CD8-positive, alpha-beta memory T cell (primary cell): ENCODE results near the gene LBR. TPM values are rescaled to one million over a fixed set of nuclear protein-coding genes. Genes with fewer than 3 reads are reported as not detected.

Experiments used
- CTCF ChIA-PET: fragments of 350-600 bp; sonication (Branson Sonifier 250); formaldehyde crosslinking; loops from one replicate; lab custom pipeline; 2021; ENCODE audit warnings: antibody characterized with exemption; lab: Charles Lee
- POLR2A ChIA-PET: fragments of 350-600 bp; sonication (Branson Sonifier 250); formaldehyde crosslinking; loops from one replicate; lab custom pipeline; 2021; ENCODE audit warnings: antibody characterized with exemption; lab: Charles Lee
- DNase-seq, 5 donors: peaks; one replicate each; pipeline versions ENCODE4 v3.0.0 to v3.0.0-alpha.2; 2020 to 2022; ENCODE audit warnings: mixed read lengths in 1 of 5
- H3K27ac ChIP-seq: one replicate; pipeline ENCODE4 v1.7.0; 2013; ENCODE audit warnings: low read depth, mild to moderate bottlenecking, low read length, moderate library complexity
- H3K27me3 ChIP-seq: 2 replicates; pipeline ENCODE4 v1.7.0; 2013; ENCODE audit warnings: low read length, mild to moderate bottlenecking; ENCODE audit not compliant: insufficient read depth, poor library complexity, severe bottlenecking
- H3K36me3 ChIP-seq: 2 replicates; pipeline ENCODE4 v1.7.0; 2013; ENCODE audit warnings: mild to moderate bottlenecking, low read length, moderate library complexity; ENCODE audit not compliant: insufficient read depth
- H3K4me1 ChIP-seq: 2 replicates; pipeline ENCODE4 v1.7.0; 2013; ENCODE audit warnings: mild to moderate bottlenecking, low read length, moderate library complexity; ENCODE audit not compliant: insufficient read depth
- H3K4me3 ChIP-seq: 2 replicates; pipeline ENCODE4 v1.7.0; 2013; ENCODE audit warnings: mild to moderate bottlenecking, low read length
- H3K9me3 ChIP-seq: 2 replicates; pipeline ENCODE4 v1.7.0; 2013; ENCODE audit warnings: mild to moderate bottlenecking, low read length
- H3K27ac Mint-ChIP-seq, 8 donors: one replicate each; pipeline ENCODE4 v1.8.0; 2020 to 2021; ENCODE audit warnings: mixed read lengths in 8 of 8, mild to moderate bottlenecking in 6 of 8, inconsistent platforms in 3 of 8, moderate library complexity in 3 of 8
- H3K27me3 Mint-ChIP-seq, 2 donors: one replicate each; pipeline ENCODE4 v1.8.0; 2020 to 2021; ENCODE audit warnings: mixed read lengths in 2 of 2, mild to moderate bottlenecking in 1 of 2, moderate library complexity in 1 of 2
- H3K36me3 Mint-ChIP-seq, 3 donors: one replicate each; pipeline ENCODE4 v1.8.0; 2020 to 2021; ENCODE audit warnings: mixed read lengths in 3 of 3, inconsistent platforms in 1 of 3, mild to moderate bottlenecking in 1 of 3
- H3K4me1 Mint-ChIP-seq, 3 donors: one replicate each; pipeline ENCODE4 v1.8.0; 2020 to 2021; ENCODE audit warnings: mixed read lengths in 3 of 3, inconsistent platforms in 1 of 3, mild to moderate bottlenecking in 1 of 3
- H3K4me3 Mint-ChIP-seq, 7 donors: one replicate each; pipeline ENCODE4 v1.8.0; 2020 to 2021; ENCODE audit warnings: mixed read lengths in 7 of 7, mild to moderate bottlenecking in 6 of 7, moderate library complexity in 4 of 7, inconsistent platforms in 2 of 7
- H3K9me3 Mint-ChIP-seq, 5 donors: one replicate each; pipeline ENCODE4 v1.8.0; 2020 to 2022; ENCODE audit warnings: mixed read lengths in 5 of 5, mild to moderate bottlenecking in 3 of 5, moderate library complexity in 2 of 5, inconsistent platforms in 1 of 5
- polyA plus RNA-seq: library from polyadenylated mRNA; unstranded; fragments of 300-500 nt; fragmentation: Illumina TruSeq; gene quantifications from one replicate; pipeline ENCODE4 v1.2.3, GENCODE V29; 2021
- total RNA-seq, 2 experiments: library from RNA; stranded (reverse); gene quantifications; one replicate each; pipeline ENCODE4 v1.2.3, GENCODE V29; 2021

Gene LBR
- total and polyA plus RNA-seq, 3 experiments from 2014 or later = 110 to 132 (median 125) TPM

DNA sequence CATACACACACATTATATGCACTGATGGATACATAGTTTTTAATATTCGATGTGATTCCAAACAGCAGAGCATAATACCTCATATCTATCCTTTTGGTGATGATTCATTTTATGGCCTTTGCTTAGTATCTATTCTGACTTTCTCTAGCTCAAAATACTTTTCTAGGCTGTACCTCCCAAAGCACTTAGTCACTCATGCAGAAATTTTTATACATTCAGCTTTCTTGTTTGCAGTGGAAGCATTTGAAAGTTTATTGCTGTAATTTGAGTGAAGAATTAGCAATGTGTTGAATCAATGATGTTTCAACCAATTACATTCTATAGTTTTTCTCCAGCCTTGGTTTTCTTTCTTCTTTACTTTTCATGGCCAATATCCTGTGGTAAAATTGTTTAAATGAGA, 66.7 kb downstream of the LBR start:
- CTCF ChIA-PET = no interaction called here
- no peak overlapping the region for H3K4me3 Mint-ChIP-seq
- H3K36me3 ChIP-seq = no peaks in the 10 kb centered on the region

GRCh38 chr1:225360119-225360518, 67.7 kb downstream of the LBR start:
- Histone ChIP-seq H3K27me3 (no peaks in the 10 kb centered on the region), H3K4me3 (no peak overlapping the region), H3K36me3 (no peaks in the 10 kb centered on the region), H3K4me1 (no peaks in the 10 kb centered on the region), H3K27ac (no peak overlapping the region), H3K9me3 (no peaks in the 10 kb centered on the region)
- H3K9me3 Mint-ChIP-seq = no peaks in the 10 kb centered on the region
- peaks cover 0 to 2% (median 0%) of the 10 kb centered on the region in 3 donors for H3K4me1 Mint-ChIP-seq
- H3K27ac Mint-ChIP-seq = no peak overlapping the region
- no peak for DNase-seq
- ChIA-PET POLR2A (no interaction called here), CTCF (no interaction called here)
- H3K4me3 Mint-ChIP-seq = no peak overlapping the region
- no peaks in the 10 kb centered on the region for H3K36me3 Mint-ChIP-seq
- H3K27me3 Mint-ChIP-seq = peaks cover 12 to 44% of the 10 kb centered on the region in 2 donors

More for the DNA sequence above, 66.7 kb downstream of the LBR start:
- Mint-ChIP-seq H3K27me3 (peaks cover 12 to 43% of the 10 kb centered on the region in 2 donors), H3K27ac (no peak overlapping the region), H3K9me3 (no peaks in the 10 kb centered on the region), H3K4me1 (peaks cover 0 to 2% (median 0%) of the 10 kb centered on the region in 3 donors), H3K36me3 (no peaks in the 10 kb centered on the region)
- Histone ChIP-seq H3K27me3 (no peaks in the 10 kb centered on the region), H3K4me3 (no peak overlapping the region), H3K4me1 (no peaks in the 10 kb centered on the region), H3K27ac (no peak overlapping the region), H3K9me3 (no peaks in the 10 kb centered on the region)
- POLR2A ChIA-PET = no interaction called here
- no peak for DNase-seq

DNA sequence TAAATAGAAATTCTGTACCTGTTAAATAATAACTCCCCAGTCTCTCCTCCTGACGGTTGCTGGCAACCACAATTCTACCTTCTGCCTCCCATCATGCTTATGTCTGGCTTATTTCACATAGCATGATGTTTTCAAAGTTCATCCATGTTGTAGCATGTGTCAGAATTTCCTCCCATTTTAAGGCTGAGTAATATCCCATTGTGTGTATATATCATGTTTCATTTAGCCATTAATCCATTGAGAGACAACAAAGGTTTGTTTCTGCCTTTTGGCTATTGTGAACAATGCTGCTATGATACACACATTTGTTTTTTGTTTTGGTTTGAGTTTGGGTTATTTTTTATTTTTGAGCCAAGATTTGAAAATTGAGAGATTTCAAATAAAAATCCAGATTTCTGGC, 72.0 kb downstream of the LBR start:
- H3K4me1 ChIP-seq = no peaks in the 10 kb centered on the region
- no peaks in the 10 kb centered on the region for H3K36me3 ChIP-seq
- no peak overlapping the region for H3K4me3 ChIP-seq
- H3K27ac ChIP-seq = no peak overlapping the region
- H3K9me3 Mint-ChIP-seq = no peaks in the 10 kb centered on the region
- no peaks in the 10 kb centered on the region for H3K27me3 ChIP-seq
- H3K9me3 ChIP-seq = no peaks in the 10 kb centered on the region
- POLR2A ChIA-PET = no interaction called here
- H3K27me3 Mint-ChIP-seq = peaks cover 19 to 55% of the 10 kb centered on the region in 2 donors
- H3K36me3 Mint-ChIP-seq = no peaks in the 10 kb centered on the region
- H3K4me1 Mint-ChIP-seq = no peaks in the 10 kb centered on the region
- no peak overlapping the region for H3K27ac Mint-ChIP-seq
- H3K4me3 Mint-ChIP-seq = no peak overlapping the region
- CTCF ChIA-PET = no interaction called here
- DNase-seq = no peak

DNA sequence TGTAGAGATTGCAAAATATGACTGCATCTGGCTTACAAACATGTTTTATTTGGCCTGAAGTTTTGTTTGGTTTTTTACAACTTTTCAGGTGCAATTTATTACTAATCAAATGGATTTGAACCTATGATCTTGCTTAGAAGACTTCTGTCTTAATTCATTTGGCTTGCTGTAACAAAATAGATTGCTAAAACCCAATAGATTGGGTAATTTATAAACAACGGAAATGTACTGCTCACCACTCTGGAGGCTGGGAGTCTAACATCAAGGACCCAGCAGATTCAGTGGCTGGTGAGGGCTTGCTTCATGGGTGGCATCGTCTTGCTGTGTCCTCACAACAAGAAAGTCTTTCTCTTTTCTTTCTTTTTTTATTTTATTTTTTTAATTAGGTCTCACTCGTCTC, 72.9 kb downstream of the LBR start:
- ChIA-PET POLR2A (no interaction called here), CTCF (no interaction called here)
- Histone ChIP-seq H3K4me3 (no peak overlapping the region), H3K27me3 (no peaks in the 10 kb centered on the region), H3K9me3 (no peaks in the 10 kb centered on the region), H3K36me3 (no peaks in the 10 kb centered on the region), H3K27ac (no peak overlapping the region), H3K4me1 (no peaks in the 10 kb centered on the region)
- no peaks in the 10 kb centered on the region for H3K36me3 Mint-ChIP-seq
- H3K27me3 Mint-ChIP-seq = peaks cover 19 to 54% of the 10 kb centered on the region in 2 donors
- no peaks in the 10 kb centered on the region for H3K9me3 Mint-ChIP-seq
- H3K4me1 Mint-ChIP-seq = no peaks in the 10 kb centered on the region
- H3K27ac Mint-ChIP-seq = no peak overlapping the region
- no peak for DNase-seq
- no peak overlapping the region for H3K4me3 Mint-ChIP-seq

Other genes with a start within 250 kb of the LBR start
- gene ENAH, start 225.1 kb upstream of the LBR start, total RNA-seq = under 1 TPM; 0.53 TPM
- gene ENAH, start 225.1 kb upstream of the LBR start, polyA plus RNA-seq = not detected